NAMALWA (cell line): ENCODE measurements around the gene AUTS2.

Source experiments
- DNase-seq: peaks from one replicate; pipeline ENCODE4 v3.0.0-alpha.2; 2015; ENCODE audit warnings: low spot score

Gene AUTS2

GRCh38 chr7:70598976-70599375 lies 1000.7 kb downstream of the AUTS2 start:
- DNase-seq = no peak

- no peak for DNase-seq
Measured at GRCh38 chr7:70599446-70600190, 1001.3 kb downstream of the AUTS2 start.

GRCh38 chr7:70600993-70601392 lies 1002.7 kb downstream of the AUTS2 start:
- DNase-seq = no peak

- no peak for DNase-seq
Measured at GRCh38 chr7:70602117-70602516, 1003.8 kb downstream of the AUTS2 start.

GRCh38 chr7:70607281-70607680 lies 1009.0 kb downstream of the AUTS2 start:
- no peak for DNase-seq

GRCh38 chr7:70607759-70608158 lies 1009.5 kb downstream of the AUTS2 start:
- DNase-seq = no peak

- no peak for DNase-seq
Measured at GRCh38 chr7:70608229-70608628, 1010.0 kb downstream of the AUTS2 start.

- DNase-seq = no peak
Measured at GRCh38 chr7:70612811-70613210, 1014.5 kb downstream of the AUTS2 start.

- peak; percentile 59 for DNase-seq
Measured at GRCh38 chr7:70614237-70615045, 1016.2 kb downstream of the AUTS2 start.

- DNase-seq = no peak
Measured at GRCh38 chr7:70615066-70615606, 1016.9 kb downstream of the AUTS2 start.

- no peak for DNase-seq
Measured at GRCh38 chr7:70616211-70616610, 1017.9 kb downstream of the AUTS2 start.

GRCh38 chr7:70616821-70617220 lies 1018.5 kb downstream of the AUTS2 start:
- no peak for DNase-seq

- no peak for DNase-seq
Measured at GRCh38 chr7:70618020-70618551, 1019.8 kb downstream of the AUTS2 start.

GRCh38 chr7:70619130-70619529 lies 1020.9 kb downstream of the AUTS2 start:
- DNase-seq = no peak

GRCh38 chr7:70619659-70620058 lies 1021.4 kb downstream of the AUTS2 start:
- no peak for DNase-seq

GRCh38 chr7:70620333-70621055 lies 1022.2 kb downstream of the AUTS2 start:
- no peak for DNase-seq

- no peak for DNase-seq
Measured at GRCh38 chr7:70621954-70622600, 1023.8 kb downstream of the AUTS2 start.

- DNase-seq = no peak
Measured at GRCh38 chr7:70622936-70623335, 1024.7 kb downstream of the AUTS2 start.

- no peak for DNase-seq
Measured at GRCh38 chr7:70624500-70625103, 1026.3 kb downstream of the AUTS2 start.

- no peak for DNase-seq
Measured at GRCh38 chr7:70627461-70627860, 1029.2 kb downstream of the AUTS2 start.

GRCh38 chr7:70630440-70630817 lies 1032.2 kb downstream of the AUTS2 start:
- DNase-seq = no peak
